ENCODE data around the gene BCL2L13.

DNA sequence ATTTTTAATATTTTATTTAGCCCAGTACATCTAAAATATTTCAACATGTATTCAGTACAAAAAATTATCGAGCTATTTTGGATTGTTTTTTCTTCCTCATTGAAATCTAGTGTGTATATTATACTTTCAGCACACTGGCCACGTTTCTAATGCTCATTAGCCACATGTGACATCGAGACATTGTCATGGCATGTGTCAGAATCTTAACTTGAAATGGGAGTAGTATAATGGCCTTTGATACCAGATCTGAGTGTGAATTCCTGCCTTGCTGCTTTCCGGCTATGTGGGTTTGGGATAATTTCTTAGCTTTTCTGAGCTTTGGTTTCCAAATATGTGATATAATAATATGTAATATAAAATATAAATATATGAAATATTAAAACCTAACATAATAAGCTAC, 54.3 kb downstream of the BCL2L13 start:
- TF ChIP-seq, protein P1, sequence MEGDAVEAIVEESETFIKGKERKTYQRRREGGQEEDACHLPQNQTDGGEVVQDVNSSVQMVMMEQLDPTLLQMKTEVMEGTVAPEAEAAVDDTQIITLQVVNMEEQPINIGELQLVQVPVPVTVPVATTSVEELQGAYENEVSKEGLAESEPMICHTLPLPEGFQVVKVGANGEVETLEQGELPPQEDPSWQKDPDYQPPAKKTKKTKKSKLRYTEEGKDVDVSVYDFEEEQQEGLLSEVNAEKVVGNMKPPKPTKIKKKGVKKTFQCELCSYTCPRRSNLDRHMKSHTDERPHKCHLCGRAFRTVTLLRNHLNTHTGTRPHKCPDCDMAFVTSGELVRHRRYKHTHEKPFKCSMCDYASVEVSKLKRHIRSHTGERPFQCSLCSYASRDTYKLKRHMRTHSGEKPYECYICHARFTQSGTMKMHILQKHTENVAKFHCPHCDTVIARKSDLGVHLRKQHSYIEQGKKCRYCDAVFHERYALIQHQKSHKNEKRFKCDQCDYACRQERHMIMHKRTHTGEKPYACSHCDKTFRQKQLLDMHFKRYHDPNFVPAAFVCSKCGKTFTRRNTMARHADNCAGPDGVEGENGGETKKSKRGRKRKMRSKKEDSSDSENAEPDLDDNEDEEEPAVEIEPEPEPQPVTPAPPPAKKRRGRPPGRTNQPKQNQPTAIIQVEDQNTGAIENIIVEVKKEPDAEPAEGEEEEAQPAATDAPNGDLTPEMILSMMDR (conservative IDR thresholded peaks at IDR 0.05; ENCODE audit: low read depth, low read length) = no peak
- no peak for TF ChIP-seq EZH2 (IDR thresholded peaks at IDR 0.05; ENCODE audit: borderline replicate concordance, low read depth, low read length, poor library complexity, severe bottlenecking)
